HG02623 (cell line): ENCODE results near the gene ZNF473.
"Not testable (repeated sequence)": the region's sequence is repeated elsewhere in the genome, so short reads cannot be mapped to it uniquely, and the experiment has no call there.

Experiments used
- ATAC-seq: cut with Tn5 transposase; IDR thresholded peaks from one replicate; pipeline ENCODE4 v1.9.1; 2021; ENCODE audit warnings: moderate library complexity; ENCODE audit not compliant: unreplicated experiment

The ZNF473 gene

DNA sequence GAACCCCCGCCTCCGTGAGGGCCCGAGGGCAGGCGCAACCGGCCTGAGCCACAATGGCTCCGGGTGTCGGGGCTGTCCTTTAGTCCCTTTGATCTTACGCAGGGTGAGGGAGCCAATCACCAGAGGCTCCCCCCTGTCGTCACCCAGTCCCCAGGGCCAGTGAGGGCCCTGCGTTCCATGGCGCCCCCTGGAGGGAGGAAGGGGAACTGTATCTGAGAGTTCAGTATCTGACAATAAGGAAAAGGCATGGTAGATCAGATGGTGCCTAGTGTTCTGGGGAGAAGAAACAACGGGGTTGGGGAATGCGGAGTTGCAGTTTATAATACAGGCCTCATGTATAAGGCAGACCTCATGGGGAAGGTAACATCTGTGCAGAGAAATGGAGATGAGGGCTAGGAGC is 72.1 kb downstream of the ZNF473 start:
- not testable (repeated sequence) for ATAC-seq

DNA sequence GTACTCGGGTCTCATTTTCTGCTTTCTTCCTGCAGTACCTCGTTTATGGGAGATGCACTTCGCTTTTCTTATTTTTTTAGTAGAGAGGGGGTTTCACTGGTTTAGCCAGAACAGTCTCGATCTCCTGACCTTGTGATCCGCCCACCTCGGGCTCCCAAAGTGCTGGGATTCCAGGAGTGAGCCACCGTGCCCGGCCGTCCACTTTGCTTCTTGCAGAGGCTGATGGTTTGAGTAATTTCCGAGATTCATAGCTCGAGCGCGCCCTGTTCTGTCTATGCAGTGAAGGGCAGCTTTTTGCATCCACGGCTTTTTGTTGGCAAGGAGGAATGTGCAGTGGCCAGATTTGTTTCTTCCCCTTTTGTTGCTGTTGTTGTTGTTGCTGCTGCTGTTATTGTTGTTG is 73.1 kb downstream of the ZNF473 start:
- not testable (repeated sequence) for ATAC-seq

DNA sequence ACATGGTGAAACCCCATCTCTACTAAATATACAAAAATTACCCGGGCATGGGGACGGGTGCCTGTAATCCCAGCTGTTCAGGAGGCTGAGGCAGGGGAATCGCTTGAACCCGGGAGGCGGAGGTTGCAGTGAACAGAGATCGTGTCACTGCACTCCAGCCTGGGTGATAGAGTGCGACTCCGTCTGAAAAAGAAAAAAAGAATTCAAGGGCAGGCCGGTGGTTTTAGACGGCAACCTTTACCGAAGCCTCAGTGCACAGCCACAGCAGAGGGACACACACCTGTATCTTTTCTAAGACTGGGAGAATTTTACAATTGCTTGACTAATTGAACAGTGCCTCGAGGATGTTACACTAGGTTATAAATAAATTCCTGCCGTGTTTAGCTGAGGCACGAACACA is 73.9 kb downstream of the ZNF473 start:
- not testable (repeated sequence) for ATAC-seq

DNA sequence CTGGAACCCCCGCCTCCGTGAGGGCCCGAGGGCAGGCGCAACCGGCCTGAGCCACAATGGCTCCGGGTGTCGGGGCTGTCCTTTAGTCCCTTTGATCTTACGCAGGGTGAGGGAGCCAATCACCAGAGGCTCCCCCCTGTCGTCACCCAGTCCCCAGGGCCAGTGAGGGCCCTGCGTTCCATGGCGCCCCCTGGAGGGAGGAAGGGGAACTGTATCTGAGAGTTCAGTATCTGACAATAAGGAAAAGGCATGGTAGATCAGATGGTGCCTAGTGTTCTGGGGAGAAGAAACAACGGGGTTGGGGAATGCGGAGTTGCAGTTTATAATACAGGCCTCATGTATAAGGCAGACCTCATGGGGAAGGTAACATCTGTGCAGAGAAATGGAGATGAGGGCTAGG is 75.1 kb downstream of the ZNF473 start:
- ATAC-seq: not testable (repeated sequence)
